Stimulated activated memory B cell treated with anti-CD40 and anti-IgM and Interleukin-4, amounts not matched to agents 10 μg/mL and 1 μg/mL and 100 μg/mL, for 72 hours (primary cell): ENCODE measurements around the gene ASB8.
A peak's percentile ranks its signal among the peaks of the same experiment; 100 is the strongest.

Experiments used
- ATAC-seq: fragments of 150-1000 bp; cut with Tn5 transposase; 2 replicates; pipeline ENCODE4 v1.10.0; 2021
- H3K27ac Mint-ChIP-seq: one replicate; pipeline ENCODE4 v1.8.0; 2022; ENCODE audit warnings: mild to moderate bottlenecking, mixed read lengths
- H3K27me3 Mint-ChIP-seq: one replicate; pipeline ENCODE4 v1.8.0; 2022; ENCODE audit warnings: mixed read lengths
- H3K36me3 Mint-ChIP-seq: one replicate; pipeline ENCODE4 v1.8.0; 2022; ENCODE audit warnings: mixed read lengths
- H3K4me1 Mint-ChIP-seq: one replicate; pipeline ENCODE4 v1.8.0; 2022; ENCODE audit warnings: mixed read lengths
- H3K4me3 Mint-ChIP-seq: one replicate; pipeline ENCODE4 v1.8.0; 2022; ENCODE audit warnings: mild to moderate bottlenecking, moderate library complexity, mixed read lengths
- H3K9me3 Mint-ChIP-seq: one replicate; pipeline ENCODE4 v1.8.0; 2022; ENCODE audit warnings: mixed read lengths

ASB8 gene, protein sequence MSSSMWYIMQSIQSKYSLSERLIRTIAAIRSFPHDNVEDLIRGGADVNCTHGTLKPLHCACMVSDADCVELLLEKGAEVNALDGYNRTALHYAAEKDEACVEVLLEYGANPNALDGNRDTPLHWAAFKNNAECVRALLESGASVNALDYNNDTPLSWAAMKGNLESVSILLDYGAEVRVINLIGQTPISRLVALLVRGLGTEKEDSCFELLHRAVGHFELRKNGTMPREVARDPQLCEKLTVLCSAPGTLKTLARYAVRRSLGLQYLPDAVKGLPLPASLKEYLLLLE

DNA sequence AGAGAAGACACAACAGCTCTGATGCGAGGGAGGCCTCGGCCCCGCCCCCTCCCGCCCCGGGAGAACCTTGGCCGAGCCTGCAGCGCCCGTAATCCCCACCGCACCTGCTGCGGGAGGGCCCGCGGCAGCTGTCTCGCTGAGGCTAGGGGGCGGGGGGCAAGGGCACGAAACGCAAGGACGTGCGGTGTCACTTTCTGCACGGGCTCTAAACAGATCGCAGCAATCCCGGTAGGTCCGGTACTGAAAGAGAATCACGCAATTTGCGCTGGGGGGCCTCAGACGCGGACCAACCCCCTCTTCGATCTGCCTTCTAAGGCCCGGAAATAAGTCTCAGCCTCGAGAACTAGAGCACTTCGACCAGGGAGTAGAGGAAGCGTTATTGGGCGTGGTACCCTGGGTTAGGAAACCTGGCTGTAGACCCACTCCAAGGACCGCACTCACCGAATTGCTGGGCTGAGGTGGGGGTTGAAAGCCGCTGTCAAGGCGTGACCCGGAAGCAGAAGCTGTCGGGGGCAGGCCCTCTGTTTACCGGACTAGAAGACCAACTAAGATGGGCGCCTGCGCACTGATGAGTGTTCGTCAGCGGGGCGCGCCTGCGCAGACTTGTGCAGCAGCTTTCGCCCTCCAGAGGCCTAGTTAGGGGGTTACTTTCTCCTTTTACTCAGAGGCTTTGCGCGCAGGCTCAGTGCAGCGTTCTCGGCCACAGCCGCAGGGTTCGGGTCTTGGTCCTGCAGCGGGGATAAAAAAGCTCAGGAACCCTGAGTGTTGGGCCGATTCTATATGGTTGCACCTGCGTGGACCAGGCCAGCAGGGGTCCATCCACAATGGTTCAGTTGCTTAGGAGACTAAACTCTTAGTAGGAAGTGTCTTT is at the start of gene ASB8:
ASB8 (minus strand) TSS at position 498 of the 871 bp plus-strand sequence. CDS start 4,019 bp downstream, outside the sequence.
- no peaks in the 10 kb centered on the region for H3K9me3 Mint-ChIP-seq
- no peaks in the 10 kb centered on the region for H3K27me3 Mint-ChIP-seq
- peak within 1 kb of the TSS; percentile 85 for H3K4me3 Mint-ChIP-seq
- H3K4me1 Mint-ChIP-seq, result peaks cover 27% of the 10 kb centered on the region
- H3K36me3 Mint-ChIP-seq, result peaks cover 8% of the 10 kb centered on the region
- peak within 1 kb of the TSS; percentile 96 for H3K27ac Mint-ChIP-seq
- ATAC-seq, result peak; percentile 98

DNA sequence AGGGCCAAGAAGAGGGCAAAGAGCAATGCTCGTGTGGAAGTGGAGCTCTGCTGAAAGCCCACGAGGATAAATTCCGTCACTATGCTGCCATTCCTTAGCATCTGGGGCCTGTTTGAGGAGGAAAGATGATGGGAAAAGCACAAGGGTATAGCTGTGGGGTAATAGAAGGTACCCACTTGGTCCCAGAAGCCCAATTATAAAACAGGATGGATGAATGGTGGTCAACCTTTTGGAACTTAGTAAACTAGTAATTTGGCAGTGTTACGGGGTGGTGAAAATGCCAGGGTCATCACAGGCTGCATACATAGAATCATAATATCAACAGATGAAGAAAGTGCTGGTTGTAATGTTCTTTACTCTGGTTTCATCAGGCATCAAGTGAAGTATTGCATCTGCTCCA is 45.9 kb upstream of the ASB8 start, which contains the start of gene OR10AD1:
OR10AD1 (minus strand) TSS at position 101 of the 400 bp plus-strand sequence; CDS start at position 101, 0 bp downstream.
- H3K27me3 Mint-ChIP-seq, result no peaks in the 10 kb centered on the region
- H3K9me3 Mint-ChIP-seq, result peaks cover 19% of the 10 kb centered on the region
- no peak within 1 kb of the TSS for H3K27ac Mint-ChIP-seq
- peaks cover 43% of the 10 kb centered on the region for H3K36me3 Mint-ChIP-seq
- H3K4me1 Mint-ChIP-seq, result peaks cover 17% of the 10 kb centered on the region
- no peak for ATAC-seq
- H3K4me3 Mint-ChIP-seq, result no peak within 1 kb of the TSS

DNA sequence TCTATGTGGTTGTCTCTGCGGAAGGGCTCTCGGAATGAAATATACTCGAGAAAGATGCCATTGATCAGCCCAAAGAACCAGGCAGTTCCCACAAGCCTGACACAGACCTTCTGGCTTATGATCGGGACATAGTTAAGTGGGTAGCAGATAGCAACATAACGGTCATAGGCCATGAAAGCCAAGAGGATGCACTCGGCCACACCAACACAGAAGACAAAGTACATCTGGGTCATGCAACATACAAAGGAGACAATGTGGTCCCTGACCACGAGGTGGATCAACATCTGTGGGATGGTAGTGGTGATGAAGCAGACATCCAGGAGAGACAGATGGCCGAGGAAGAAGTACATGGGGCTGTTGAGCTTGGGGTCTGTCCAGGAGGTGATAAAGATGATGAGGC is 45.5 kb upstream of the ASB8 start:
- Mint-ChIP-seq H3K4me1 (peaks cover 17% of the 10 kb centered on the region), H3K4me3 (no peak overlapping the region)

DNA sequence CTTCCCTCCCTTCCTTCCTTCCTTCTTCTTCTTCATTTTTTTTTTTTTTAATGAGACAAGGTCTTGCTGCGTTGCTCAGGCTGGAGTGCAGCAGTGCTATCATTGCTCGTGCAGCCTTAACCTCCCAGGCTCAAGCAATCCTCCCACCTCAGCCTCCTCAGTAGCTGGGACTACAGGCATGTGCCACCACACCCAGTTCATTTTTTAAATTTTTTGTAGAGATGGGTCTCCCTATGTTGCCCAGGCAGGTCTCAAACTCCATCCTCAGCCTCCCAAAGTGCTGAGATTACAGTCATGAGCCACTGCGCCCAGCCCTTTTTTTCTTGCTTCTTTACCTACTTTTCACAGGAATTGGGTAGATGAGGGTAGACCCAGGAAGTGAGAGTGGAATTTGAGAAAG is 44.2 kb upstream of the ASB8 start:
- H3K27me3 Mint-ChIP-seq, result no peaks in the 10 kb centered on the region
- peaks cover 40% of the 10 kb centered on the region for H3K36me3 Mint-ChIP-seq
- no peak overlapping the region for H3K27ac Mint-ChIP-seq
- peaks cover 17% of the 10 kb centered on the region for H3K9me3 Mint-ChIP-seq
- H3K4me1 Mint-ChIP-seq, result peaks cover 17% of the 10 kb centered on the region
- H3K4me3 Mint-ChIP-seq, result no peak overlapping the region
- no peak for ATAC-seq

More for the DNA sequence above, 45.5 kb upstream of the ASB8 start:
- Mint-ChIP-seq H3K27ac (no peak overlapping the region), H3K27me3 (no peaks in the 10 kb centered on the region), H3K9me3 (peaks cover 19% of the 10 kb centered on the region), H3K36me3 (peaks cover 43% of the 10 kb centered on the region)
- no peak for ATAC-seq

DNA sequence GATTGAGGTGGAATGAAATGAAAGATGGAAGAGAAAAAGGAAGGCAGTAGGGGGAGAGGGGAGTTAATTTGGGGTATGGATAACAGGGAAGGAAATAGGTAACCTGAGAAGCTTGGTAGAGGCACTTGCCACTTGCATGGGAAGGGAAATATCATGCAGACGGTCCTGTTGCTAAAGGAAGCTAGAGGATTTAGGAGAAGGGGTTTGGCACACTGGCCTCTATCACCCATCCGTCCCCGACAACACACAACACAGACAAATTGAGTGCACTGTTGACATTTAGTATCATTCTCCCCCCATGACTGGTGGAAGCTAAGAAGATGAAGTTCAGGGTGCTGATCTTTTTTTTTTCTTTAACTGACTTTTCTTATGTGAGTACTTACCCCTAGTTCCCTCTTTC is 43.8 kb upstream of the ASB8 start:
- Mint-ChIP-seq H3K27ac (no peak overlapping the region), H3K4me1 (peaks cover 17% of the 10 kb centered on the region), H3K27me3 (no peaks in the 10 kb centered on the region), H3K4me3 (no peak overlapping the region), H3K9me3 (peaks cover 14% of the 10 kb centered on the region), H3K36me3 (peaks cover 35% of the 10 kb centered on the region)
- ATAC-seq, result no peak

DNA sequence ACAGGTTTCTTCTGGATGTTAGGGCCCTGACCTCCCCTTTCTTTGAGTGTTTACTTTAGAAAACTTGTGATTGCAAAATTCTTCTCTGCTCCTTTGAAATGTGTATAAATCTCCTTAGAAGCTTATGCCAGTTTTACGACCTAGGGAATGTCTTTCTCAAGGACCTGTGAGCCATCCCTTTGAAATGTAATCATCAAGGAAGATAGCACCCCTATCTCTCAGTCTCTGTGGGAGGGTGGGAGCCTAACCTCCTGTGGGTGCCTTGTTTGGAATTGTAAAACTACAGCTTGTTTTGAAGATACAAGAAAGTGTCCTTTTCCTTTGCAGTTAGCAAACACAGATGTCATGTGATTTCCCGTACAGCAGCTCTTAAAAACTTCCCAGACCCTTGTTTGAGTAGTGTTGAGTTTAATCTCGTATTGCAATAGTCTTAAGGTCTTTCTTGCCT is 42.5 kb upstream of the ASB8 start:
- peaks cover 6% of the 10 kb centered on the region for H3K27me3 Mint-ChIP-seq
- H3K4me3 Mint-ChIP-seq, result peak overlapping the region; percentile 49
- H3K9me3 Mint-ChIP-seq, result peaks cover 14% of the 10 kb centered on the region
- peak overlapping the region; percentile 98 for H3K27ac Mint-ChIP-seq
- ATAC-seq, result no peak
- peaks cover 17% of the 10 kb centered on the region for H3K4me1 Mint-ChIP-seq
- peaks cover 35% of the 10 kb centered on the region for H3K36me3 Mint-ChIP-seq

DNA sequence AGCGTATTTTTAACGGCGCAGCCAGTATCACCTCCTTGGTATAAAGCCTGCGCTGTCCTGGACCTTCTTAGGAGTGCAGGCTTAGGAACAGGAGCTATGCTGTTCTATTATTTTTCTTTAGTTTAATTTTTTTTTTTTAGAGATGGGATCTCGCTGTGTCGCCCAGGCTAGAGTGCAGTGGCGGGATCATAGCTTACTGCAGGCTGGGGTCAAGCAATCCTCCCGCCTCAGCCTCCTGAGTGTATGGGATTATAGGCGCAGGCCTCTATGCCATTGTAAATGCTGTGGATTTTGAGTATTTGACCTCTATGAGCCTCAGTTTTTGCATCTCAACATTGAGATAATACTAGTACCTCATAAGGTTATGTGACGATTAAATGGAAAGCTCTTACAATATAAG is 41.7 kb upstream of the ASB8 start:
- peak overlapping the region; percentile 98 for H3K27ac Mint-ChIP-seq
- H3K36me3 Mint-ChIP-seq, result peaks cover 28% of the 10 kb centered on the region
- peaks cover 10% of the 10 kb centered on the region for H3K9me3 Mint-ChIP-seq
- no peak for ATAC-seq
- peaks cover 14% of the 10 kb centered on the region for H3K27me3 Mint-ChIP-seq
- H3K4me3 Mint-ChIP-seq, result peak overlapping the region; percentile 81
- H3K4me1 Mint-ChIP-seq, result peaks cover 17% of the 10 kb centered on the region

DNA sequence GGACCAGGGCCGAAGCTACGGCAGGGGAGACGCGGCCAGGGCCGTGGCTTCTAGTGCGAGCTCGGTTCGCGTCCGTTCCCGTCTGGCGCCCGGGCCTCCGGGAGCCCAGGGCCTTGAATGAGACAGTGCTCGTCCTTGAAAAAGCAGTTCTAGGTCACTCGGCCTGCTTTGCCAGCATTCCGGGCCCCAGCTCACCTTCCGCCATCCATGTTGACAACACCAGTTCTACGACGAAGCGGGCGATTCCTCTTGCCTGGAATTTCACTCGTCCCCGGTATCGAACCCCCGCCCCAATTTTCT is 41.3 kb upstream of the ASB8 start:
- peaks cover 17% of the 10 kb centered on the region for H3K4me1 Mint-ChIP-seq
- H3K4me3 Mint-ChIP-seq, result peak overlapping the region; percentile 81
- peaks cover 28% of the 10 kb centered on the region for H3K36me3 Mint-ChIP-seq
- ATAC-seq, result peak; percentile 37
- peak overlapping the region; percentile 98 for H3K27ac Mint-ChIP-seq
- H3K27me3 Mint-ChIP-seq, result peaks cover 18% of the 10 kb centered on the region
- peaks cover 10% of the 10 kb centered on the region for H3K9me3 Mint-ChIP-seq

DNA sequence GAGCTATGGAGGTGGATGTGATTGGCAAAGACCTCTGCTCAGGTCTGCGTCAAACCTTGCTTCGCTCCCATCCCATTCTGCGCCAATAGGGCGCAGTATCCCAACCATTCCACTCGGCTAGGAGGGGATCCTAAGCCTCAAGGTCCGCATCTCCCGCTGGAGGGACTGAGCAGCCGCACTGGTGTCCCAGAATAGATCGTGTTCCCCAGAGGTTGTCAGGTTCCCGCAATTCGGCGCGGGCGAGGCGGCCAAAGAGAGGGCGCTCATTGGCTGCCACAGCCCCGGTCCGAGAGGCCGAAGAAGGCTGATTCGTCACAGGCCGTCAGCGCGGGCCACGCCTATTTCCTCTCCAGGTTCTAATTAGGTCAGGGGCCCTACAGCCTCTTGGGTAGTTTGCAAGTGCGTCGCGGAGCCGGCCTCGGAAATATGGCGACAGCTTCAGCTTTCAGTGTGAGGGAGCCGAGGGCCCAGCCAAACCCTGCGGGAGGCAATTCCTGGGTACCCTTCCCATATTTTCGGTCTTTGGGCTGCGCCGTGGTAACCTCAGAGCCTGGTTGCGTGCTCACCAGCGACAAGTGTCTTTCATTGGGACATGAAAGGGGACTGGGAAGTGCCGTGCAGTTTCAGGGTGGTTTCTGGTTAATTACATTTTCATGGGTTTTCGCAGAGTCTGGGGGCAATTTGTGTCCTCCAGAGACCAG is 40.8 kb upstream of the ASB8 start:
- ATAC-seq, result peak; percentile 100
- Mint-ChIP-seq H3K9me3 (peaks cover 10% of the 10 kb centered on the region), H3K4me1 (peaks cover 17% of the 10 kb centered on the region), H3K27me3 (peaks cover 22% of the 10 kb centered on the region), H3K4me3 (peak overlapping the region; percentile 81), H3K36me3 (peaks cover 25% of the 10 kb centered on the region), H3K27ac (peak overlapping the region; percentile 98)

DNA sequence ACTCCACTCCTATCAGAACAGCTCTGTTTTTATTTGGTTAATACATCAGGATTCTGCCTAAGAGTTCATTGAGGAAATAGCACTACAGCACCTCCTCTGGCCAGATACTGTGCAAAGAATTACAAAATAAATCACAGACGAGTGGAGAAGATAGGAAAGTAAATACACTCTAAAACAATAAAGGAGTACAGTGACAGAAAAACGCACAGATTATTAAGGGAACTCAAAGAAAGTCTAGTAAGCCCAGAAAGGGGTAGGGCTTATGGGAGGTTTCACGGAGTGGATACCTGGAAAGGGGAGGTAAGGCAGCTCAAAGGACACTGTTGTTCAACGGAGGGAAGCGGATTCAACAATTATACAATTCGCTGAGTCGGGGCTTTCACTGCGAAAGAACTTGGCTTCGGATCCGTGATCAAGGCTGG is 40.2 kb upstream of the ASB8 start:
- Mint-ChIP-seq H3K4me1 (peaks cover 17% of the 10 kb centered on the region), H3K27me3 (peaks cover 22% of the 10 kb centered on the region), H3K4me3 (peak overlapping the region; percentile 81), H3K36me3 (peaks cover 19% of the 10 kb centered on the region), H3K27ac (peak overlapping the region; percentile 98), H3K9me3 (peaks cover 6% of the 10 kb centered on the region)
- peak; percentile 52 for ATAC-seq

DNA sequence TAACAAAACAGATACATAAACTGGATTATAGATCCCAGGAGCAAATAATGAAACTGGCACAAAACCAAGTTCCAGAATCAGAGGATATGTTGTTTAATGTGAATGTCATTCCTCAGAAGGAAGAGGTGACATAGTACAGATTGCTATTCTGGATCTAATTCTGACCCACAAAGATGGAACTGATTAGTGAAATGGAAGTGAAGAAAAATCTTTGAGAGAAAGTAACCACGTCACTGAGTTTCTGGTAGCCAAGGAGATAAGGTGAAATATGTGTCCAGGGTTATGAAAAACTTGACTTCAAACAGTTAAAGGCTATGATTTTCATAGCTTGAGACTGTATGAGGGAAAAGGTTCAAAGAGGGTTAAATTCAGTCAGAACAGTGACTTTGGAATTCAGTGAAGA is 37.5 kb upstream of the ASB8 start:
- Mint-ChIP-seq H3K4me1 (peaks cover 9% of the 10 kb centered on the region), H3K27ac (no peak overlapping the region), H3K9me3 (no peaks in the 10 kb centered on the region), H3K4me3 (no peak overlapping the region), H3K27me3 (peaks cover 28% of the 10 kb centered on the region), H3K36me3 (no peaks in the 10 kb centered on the region)
- ATAC-seq, result no peak

DNA sequence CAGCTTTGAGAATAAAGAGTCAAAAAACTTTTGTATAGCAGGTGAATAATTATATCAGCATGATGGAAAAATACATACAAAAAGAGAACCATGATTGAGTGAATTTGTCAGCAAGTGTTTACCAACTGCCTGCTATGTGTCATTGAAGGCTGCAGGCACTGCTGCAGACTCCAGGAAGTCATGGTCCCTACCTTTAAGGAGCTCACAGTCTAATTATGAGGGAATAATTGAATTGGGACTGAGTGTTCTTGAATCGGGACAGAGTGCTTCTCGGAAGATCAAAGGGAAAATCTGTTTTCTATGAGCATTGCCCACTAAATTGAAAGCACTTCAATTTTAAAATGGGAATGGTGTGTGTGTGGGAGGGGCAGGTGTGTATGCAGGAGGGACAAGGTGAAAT is 36.3 kb upstream of the ASB8 start:
- no peaks in the 10 kb centered on the region for H3K9me3 Mint-ChIP-seq
- H3K36me3 Mint-ChIP-seq, result no peaks in the 10 kb centered on the region
- no peaks in the 10 kb centered on the region for H3K4me1 Mint-ChIP-seq

DNA sequence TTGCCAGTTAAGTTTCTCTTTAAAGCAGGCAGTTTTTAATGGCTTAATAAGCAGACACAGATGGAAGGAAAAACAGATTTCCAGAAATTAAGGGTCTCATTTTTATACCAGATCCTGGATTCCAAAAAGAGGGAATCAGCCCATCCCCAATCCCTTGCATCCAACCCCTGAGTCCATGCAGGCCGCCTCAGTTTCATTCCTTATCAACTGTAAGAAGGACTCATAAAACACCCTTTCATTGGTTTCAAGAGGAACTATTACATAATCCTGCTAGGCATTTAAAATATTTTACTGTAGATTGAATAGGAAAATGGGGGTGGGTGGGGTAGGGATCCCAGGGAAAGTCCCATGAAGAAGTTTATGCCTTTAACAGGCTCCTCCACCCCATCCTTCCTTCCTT is 35.5 kb upstream of the ASB8 start:
- Mint-ChIP-seq H3K27ac (no peak overlapping the region), H3K9me3 (no peaks in the 10 kb centered on the region), H3K4me3 (no peak overlapping the region), H3K4me1 (no peaks in the 10 kb centered on the region), H3K27me3 (peaks cover 28% of the 10 kb centered on the region), H3K36me3 (no peaks in the 10 kb centered on the region)
- no peak for ATAC-seq

More for the DNA sequence above, 36.3 kb upstream of the ASB8 start:
- no peak overlapping the region for H3K27ac Mint-ChIP-seq
- H3K27me3 Mint-ChIP-seq, result peaks cover 28% of the 10 kb centered on the region
- no peak for ATAC-seq
- no peak overlapping the region for H3K4me3 Mint-ChIP-seq

DNA sequence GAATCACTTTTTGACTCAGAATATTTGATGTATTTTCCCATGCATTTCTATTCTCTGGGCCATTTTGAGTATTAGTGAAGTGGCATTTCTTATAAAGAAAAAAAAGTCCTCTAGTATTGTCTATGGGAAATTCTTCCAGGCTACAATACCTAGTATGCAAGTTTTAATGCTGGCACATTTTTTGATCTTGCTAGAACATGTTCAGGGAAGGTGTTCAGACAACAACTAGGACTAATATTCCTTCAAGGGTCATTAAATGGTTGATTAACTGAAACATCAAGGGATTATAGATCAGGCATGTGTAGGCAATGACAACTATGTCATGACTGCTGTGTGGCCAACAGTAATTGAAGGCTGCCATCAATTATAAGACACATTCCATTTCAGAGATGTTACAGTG is 33.8 kb upstream of the ASB8 start:
- Mint-ChIP-seq H3K9me3 (no peaks in the 10 kb centered on the region), H3K27ac (no peak overlapping the region), H3K27me3 (peaks cover 28% of the 10 kb centered on the region), H3K36me3 (no peaks in the 10 kb centered on the region), H3K4me3 (no peak overlapping the region), H3K4me1 (peaks cover 5% of the 10 kb centered on the region)
- ATAC-seq, result no peak
